Adrenal gland (tissue), 12 donors: Measurements from ENCODE around the gene FYN. TPM values are rescaled to one million over a fixed set of nuclear protein-coding genes. Genes with fewer than 3 reads are reported as not detected.
"Not testable (repeated sequence)": the region's sequence is repeated elsewhere in the genome, so short reads cannot be mapped to it uniquely, and the experiment has no call there.

Experiments used
- DNase-seq, 7 donors: peaks; one replicate each; pipeline ENCODE4 v3.0.0-alpha.2; 2019 to 2020
- H3K27ac ChIP-seq, 5 donors: fragments of 200-600 bp; sonication (generic) in 4 of 5; 1 replicate in 3 of 5; 2 replicates in 2 of 5; pipeline versions ENCODE4 v1.5.1 to v1.8.0; 2016 to 2020; ENCODE audit warnings: mild to moderate bottlenecking in 1 of 5
- H3K27me3 ChIP-seq: fragments of 200-600 bp; 2 replicates; pipeline ENCODE4 v1.8.0; 2021
- H3K36me3 ChIP-seq, 2 donors: fragments of 200-600 bp; replicated peaks in 1 of 2; 1 replicate in 1 of 2; 2 replicates in 1 of 2; pipeline versions ENCODE4 v1.5.1 to v1.8.0; 2018 to 2022
- H3K4me1 ChIP-seq, 2 donors: fragments of 200-600 bp; replicated peaks in 1 of 2; 1 replicate in 1 of 2; 2 replicates in 1 of 2; pipeline versions ENCODE4 v1.5.1 to v1.8.0; 2018 to 2021
- H3K4me3 ChIP-seq, 4 donors: fragments of 200-600 bp; sonication (generic) in 3 of 4; one replicate each; pipeline ENCODE4 v1.5.1; 2016 to 2018
- H3K9me3 ChIP-seq, 3 donors: fragments of 200-600 bp; sonication (generic) in 1 of 3; replicated peaks in 1 of 3; 1 replicate in 2 of 3; 2 replicates in 1 of 3; pipeline versions ENCODE4 v1.5.1 to v1.8.0; 2016 to 2021
- CTCF ChIP-seq, 6 experiments: fragments of 450-650 bp in 4 of 6; fragments of 200-600 bp in 2 of 6; sonication (generic) in 1 of 6; IDR thresholded peaks; 1 replicate in 5 of 6; 2 replicates in 1 of 6; pipeline versions ENCODE4 v1.5.1 to v1.8.0; 2016 to 2021; ENCODE audit warnings: antibody characterized with exemption in 6 of 6, mild to moderate bottlenecking in 2 of 6, moderate library complexity in 1 of 6
- POLR2A ChIP-seq, 2 donors: fragments of 450-650 bp; IDR thresholded peaks; one replicate each; pipeline ENCODE4 v1.6.1; 2017; ENCODE audit warnings: antibody characterized with exemption in 2 of 2, mild to moderate bottlenecking in 2 of 2, moderate library complexity in 1 of 2
- WGBS, 4 donors: extraction: QIAGEN DNeasy Blood & Tissue Kit in 2 of 4; methylation state at CpG; one replicate each; pipeline versions ENCODE4 v1.1.5 to v1.1.7; 2013 to 2017; 5-methylcytosine and 5-hydroxymethylcytosine counted together
- intact Hi-C, 2 donors: fragments of 100-400 bp; cut with DNase I; formaldehyde crosslinking; loops; one replicate each; pipeline versions ENCODE4 v1.14.1 to v1.15.0; 2022 to 2023
- polyA plus RNA-seq, 3 donors: library from polyadenylated mRNA; stranded (reverse); fragments of 200-250 nt in 2 of 3; fragments of 350-450 nt in 1 of 3; fragmentation: Illumina TruSeq in 1 of 3; extraction: RNeasy Lipid Tissue Mini Kit (QIAGEN cat#74804) in 1 of 3; gene quantifications; one replicate each; pipeline ENCODE4 v1.2.3, GENCODE V29; 2013 to 2014
- total RNA-seq, 9 donors: library from RNA; depleted of rRNA in 4 of 9; stranded (reverse); fragments of >200 nt in 4 of 9; fragments of 120-200 nt in 1 of 9; fragmentation: NEBNext Ultra II Directional in 1 of 9; extraction: Animal tissue kit (Norgen Biotek cat#: 25700) in 1 of 9; gene quantifications; one replicate each; pipeline versions ENCODE4 v1.1.0 to v1.2.4, GENCODE V29; 2013 to 2023
- donor health status: healthy with polysubstance abuse.
- donor health status: Bipolar disorder and iron deficiency.
- donor health status: DM: yes; HTN: yes; CAD: no.
- donor health status: DM: no; HTN: no; CAD: no.
- donor health status: DM: no; HTN: no; CAD: no.
- donor health status: DM: yes; HTN: yes; CAD: no.

FYN gene
- total and polyA plus RNA-seq, 12 donors = 10.7 to 36.5 (median 19.8) TPM

DNA sequence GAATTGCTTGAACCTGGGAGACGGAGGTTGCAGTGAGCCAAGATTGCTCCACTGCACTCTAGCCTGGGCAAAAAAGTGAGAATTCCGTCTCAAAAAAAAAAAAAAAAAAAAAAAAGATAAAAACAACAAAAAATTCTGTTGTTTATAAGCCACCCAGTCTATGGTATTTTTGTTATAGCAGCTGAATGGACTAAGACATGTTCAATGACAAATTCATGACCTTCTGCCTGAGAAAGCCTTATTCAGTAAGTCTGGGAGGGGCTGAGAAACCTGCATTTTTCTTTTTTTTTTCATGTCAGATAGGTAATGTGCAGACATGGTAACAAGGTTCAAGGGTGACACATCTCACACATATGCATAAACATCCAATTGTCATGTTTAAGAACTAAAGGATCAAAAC lies 227.2 kb downstream of the FYN start:
- DNase-seq = no peak
- Histone ChIP-seq H3K9me3 (no peaks in the 10 kb centered on the region), H3K27ac (no peak overlapping the region), H3K27me3 (no peaks in the 10 kb centered on the region), H3K4me3 (no peak overlapping the region), H3K4me1 (peaks cover 0 to 4% of the 10 kb centered on the region in 2 donors), H3K36me3 (no peaks in the 10 kb centered on the region)
- no peak for TF ChIP-seq CTCF (IDR thresholded peaks at IDR 0.05)
- TF ChIP-seq POLR2A (IDR thresholded peaks at IDR 0.05) = no peak
- WGBS, 4 donors = 50 to 92% (median 76%) methylated on average over 2 of the region's 2 CpGs
- intact Hi-C loops = loop anchor here in 1 of 2 donors (10.0 kb wide), 1 partner anchor 271 kb away; no protein-coding TSS in a partner anchor

DNA sequence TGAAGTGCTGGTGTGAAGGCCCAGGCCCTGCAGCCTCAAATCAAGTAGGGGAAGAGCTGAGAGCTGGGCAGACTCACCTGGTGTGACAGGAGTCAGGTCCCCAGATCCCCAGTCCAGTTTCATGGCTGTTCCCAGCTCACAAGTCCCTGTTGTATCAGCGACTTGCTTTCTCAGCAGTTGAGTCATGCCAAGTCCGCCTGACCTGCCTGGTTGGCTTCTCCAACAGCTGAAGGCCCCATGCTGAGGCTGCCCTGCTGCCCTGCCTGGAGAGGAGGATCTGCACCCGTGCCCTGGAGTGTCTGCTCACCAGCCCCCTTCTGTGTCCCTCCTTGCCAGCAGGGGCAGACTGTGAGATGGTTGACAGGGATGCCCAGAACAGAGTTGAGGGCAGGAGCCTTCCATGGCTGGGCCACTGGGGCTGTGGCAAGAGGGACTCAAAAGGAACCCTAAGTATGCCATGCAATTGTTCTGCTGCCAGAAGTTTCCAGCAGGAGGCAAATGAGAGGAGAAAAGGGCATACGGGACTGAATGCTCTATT lies 228.3 kb downstream of the FYN start:
- intact Hi-C loops = loop anchor here in 1 of 2 donors (5.0 to 10.0 kb wide), 2 partner anchors 270 to 388 kb away; a partner anchor contains a TSS
- DNase-seq = no peak
- TF ChIP-seq POLR2A (IDR thresholded peaks at IDR 0.05) (no peak), CTCF (IDR thresholded peaks at IDR 0.05) (no peak)
- 49 to 100% (median 86%) methylated on average over 2 to 4 of the region's 4 CpGs for WGBS, 4 donors
- H3K27me3 ChIP-seq = no peaks in the 10 kb centered on the region
- peaks cover 0 to 4% of the 10 kb centered on the region in 2 donors for H3K4me1 ChIP-seq
- no peak overlapping the region for H3K4me3 ChIP-seq
- H3K36me3 ChIP-seq = no peaks in the 10 kb centered on the region
- no peaks in the 10 kb centered on the region for H3K9me3 ChIP-seq
- no peak overlapping the region for H3K27ac ChIP-seq

GRCh38 chr6:111642463-111643158 lies 230.6 kb downstream of the FYN start:
- intact Hi-C loops = loop anchor here in 1 of 2 donors (5.0 to 10.0 kb wide), 2 partner anchors 268 to 385 kb away; a partner anchor contains a TSS
- H3K27me3 ChIP-seq = no peaks in the 10 kb centered on the region
- DNase-seq = peak; percentile 71 to 91 (median 78)
- H3K27ac ChIP-seq = no peak overlapping the region
- H3K4me1 ChIP-seq = peaks cover 0 to 4% of the 10 kb centered on the region in 2 donors
- 20 to 32% (median 27%) methylated on average over 7 of the region's 7 CpGs for WGBS, 4 donors
- H3K9me3 ChIP-seq = no peaks in the 10 kb centered on the region
- TF ChIP-seq CTCF (IDR thresholded peaks at IDR 0.05) = peak; percentile 51 to 86 (median 74)
- TF ChIP-seq POLR2A (IDR thresholded peaks at IDR 0.05) = no peak
- no peaks in the 10 kb centered on the region for H3K36me3 ChIP-seq
- no peak overlapping the region for H3K4me3 ChIP-seq

DNA sequence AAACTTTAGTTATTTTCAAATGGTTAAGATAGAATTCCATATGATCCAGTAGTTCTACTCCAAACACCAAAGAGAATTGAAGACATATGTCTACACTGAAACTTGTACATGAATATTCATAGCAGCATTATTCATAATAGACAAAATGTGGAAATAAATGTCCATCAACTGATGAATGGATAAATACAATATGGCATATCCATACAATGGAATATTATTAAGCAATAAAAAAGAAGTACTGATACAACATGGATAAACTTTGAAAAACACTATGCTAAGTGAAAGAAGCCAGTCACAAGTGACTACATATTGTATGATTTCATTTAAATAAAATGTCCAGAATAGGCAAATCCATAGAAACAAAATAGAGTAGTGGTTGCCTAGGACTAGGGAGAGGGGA lies 234.0 kb downstream of the FYN start:
- Histone ChIP-seq H3K4me3 (no peak overlapping the region), H3K36me3 (no peaks in the 10 kb centered on the region), H3K9me3 (no peaks in the 10 kb centered on the region), H3K27ac (no peak overlapping the region), H3K27me3 (no peaks in the 10 kb centered on the region), H3K4me1 (peaks cover 0 to 4% of the 10 kb centered on the region in 2 donors)
- intact Hi-C loops = no loop called here
- DNase-seq = no peak
- TF ChIP-seq CTCF (IDR thresholded peaks at IDR 0.05) (no peak), POLR2A (IDR thresholded peaks at IDR 0.05) (no peak)

- intact Hi-C loops, H3K4me3 ChIP-seq, H3K4me1 ChIP-seq, H3K27ac ChIP-seq, H3K36me3 ChIP-seq, H3K9me3 ChIP-seq, H3K27me3 ChIP-seq, DNase-seq: not testable (repeated sequence)
- whole genome bisulfite sequencing, 4 donors = 87 to 100% (median 96%) methylated on average over 1 of the region's 1 CpG
These were observed 238.3 kb downstream of the FYN start for GRCh38 chr6:111634981-111635380.
